SU-DHL-6 (cell line): Measurements from ENCODE around the gene PPP2R1A.

Experiments used
- H2AFZ ChIP-seq: fragments of 200-600 bp; sonication (generic); 2 replicates; pipeline ENCODE4 v1.6.1; 2014; ENCODE audit warnings: low read depth, mild to moderate bottlenecking, moderate library complexity, mixed read lengths, antibody characterized with exemption, low read length; ENCODE audit not compliant: severe bottlenecking
- H3F3A ChIP-seq: fragments of 200-600 bp; shearing (Covaris generic); 2 replicates; pipeline ENCODE4 v1.6.0; 2016; ENCODE audit warnings: antibody characterized with exemption, mild to moderate bottlenecking; ENCODE audit not compliant: insufficient read depth
- H3K27ac ChIP-seq: fragments of 200-600 bp; sonication (generic); 2 replicates; pipeline ENCODE4 v1.5.1; 2016; ENCODE audit warnings: low read depth, mild to moderate bottlenecking, low read length, moderate library complexity, mixed read lengths
- H3K27me3 ChIP-seq: fragments of 200-600 bp; sonication (generic), shearing (Covaris generic); 2 replicates; pipeline ENCODE4 v1.6.0; 2014; ENCODE audit warnings: mild to moderate bottlenecking, low read length
- H3K36me3 ChIP-seq: fragments of 200-600 bp; sonication (generic); 2 replicates; pipeline ENCODE4 v1.6.1; 2014; ENCODE audit warnings: mild to moderate bottlenecking, low read length, mixed read lengths
- H3K4me2 ChIP-seq: fragments of 300-600, 200-600 bp; shearing (Covaris generic), sonication (generic); 2 replicates; pipeline ENCODE4 v1.6.0; 2014; ENCODE audit warnings: low read length, low read depth, mild to moderate bottlenecking; ENCODE audit not compliant: poor library complexity, severe bottlenecking
- H3K4me3 ChIP-seq: fragments of 200-600 bp; sonication (generic); 2 replicates; pipeline ENCODE4 v1.5.1; 2014; ENCODE audit warnings: antibody characterized with exemption, low read length, mild to moderate bottlenecking, mixed read lengths; ENCODE audit not compliant: insufficient read depth, poor library complexity, severe bottlenecking
- H3K79me2 ChIP-seq: fragments of 200-600 bp; sonication (generic); 2 replicates; pipeline ENCODE4 v1.6.1; 2014; ENCODE audit warnings: mild to moderate bottlenecking, low read length, moderate library complexity; ENCODE audit not compliant: insufficient read depth
- H3K9ac ChIP-seq: fragments of 200-600 bp; sonication (generic); 2 replicates; pipeline ENCODE4 v1.7.0; 2014; ENCODE audit warnings: mild to moderate bottlenecking, low read length
- H3K9me2 ChIP-seq: fragments of 200-600 bp; sonication (generic); replicated peaks from 2 replicates; pipeline ENCODE4 v1.6.1; 2014; ENCODE audit warnings: low read length; ENCODE audit not compliant: insufficient read depth
- H3K9me3 ChIP-seq: fragments of 200-600 bp; sonication (generic); 2 replicates; pipeline ENCODE4 v1.6.1; 2014; ENCODE audit warnings: low read length, mixed read lengths; ENCODE audit not compliant: insufficient read depth
- H4K20me1 ChIP-seq: fragments of 200-600 bp; sonication (generic); 2 replicates; pipeline ENCODE4 v1.6.1; 2014; ENCODE audit warnings: low read depth, mild to moderate bottlenecking, antibody characterized with exemption, low read length, moderate library complexity, mixed read lengths
- EZH2phosphoT487 ChIP-seq: fragments of 200-600 bp; sonication (generic), shearing (Covaris generic); conservative IDR thresholded peaks from 2 replicates; pipeline ENCODE4 v1.6.1; 2018; ENCODE audit warnings: mild to moderate bottlenecking, antibody characterized with exemption, low read length, moderate library complexity, mixed read lengths
- TF ChIP-seq, protein P1 (sequence below): fragments of 200-600 bp; sonication (generic); IDR thresholded peaks from one replicate; pipeline ENCODE4 v1.5.1; 2017; ENCODE audit warnings: antibody characterized with exemption, mild to moderate bottlenecking, low read length, moderate library complexity; ENCODE audit not compliant: insufficient read depth, poor library complexity, severe bottlenecking

PPP2R1A gene

DNA sequence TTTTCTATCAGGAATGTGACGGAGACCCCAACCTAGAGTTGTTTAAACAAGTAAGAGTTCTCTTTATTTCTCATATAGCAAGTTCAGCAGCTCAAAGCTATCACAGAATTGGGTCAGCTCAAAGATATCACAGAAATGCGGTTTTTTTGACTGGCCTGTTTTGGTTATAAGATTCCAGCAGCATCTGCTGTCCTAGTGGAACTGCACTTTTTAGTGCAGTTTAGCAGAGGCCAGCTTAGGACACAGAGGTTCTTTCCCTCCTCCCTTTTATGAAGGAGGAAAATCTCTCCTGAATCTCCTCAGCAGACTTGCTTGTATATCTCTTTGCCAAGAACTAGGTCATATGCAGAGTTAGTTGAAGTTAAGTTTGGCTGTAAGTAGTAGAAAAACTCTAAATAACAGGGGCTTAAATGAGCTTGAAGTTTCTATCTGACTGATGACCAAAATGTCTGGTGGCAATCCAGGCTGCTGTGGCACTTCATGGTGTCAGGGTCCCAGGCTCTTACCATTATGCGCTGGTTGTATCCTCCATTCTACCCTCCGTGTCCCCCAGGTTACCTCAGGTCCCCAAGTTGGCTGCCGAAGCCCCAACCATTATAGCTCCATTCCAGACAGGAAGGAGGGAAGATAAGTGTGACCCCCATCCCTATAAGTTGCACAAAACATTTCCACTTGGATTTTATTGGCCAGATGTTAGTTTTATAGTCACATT, 6.6 kb downstream of the PPP2R1A start:
- H3K27me3 ChIP-seq: no peaks in the 10 kb centered on the region
- no peaks in the 10 kb centered on the region for H3K9me2 ChIP-seq
- no peak overlapping the region for H3K4me3 ChIP-seq
- no peak overlapping the region for H3K4me2 ChIP-seq
- H2AFZ ChIP-seq: no peak overlapping the region
- TF ChIP-seq, protein P1, sequence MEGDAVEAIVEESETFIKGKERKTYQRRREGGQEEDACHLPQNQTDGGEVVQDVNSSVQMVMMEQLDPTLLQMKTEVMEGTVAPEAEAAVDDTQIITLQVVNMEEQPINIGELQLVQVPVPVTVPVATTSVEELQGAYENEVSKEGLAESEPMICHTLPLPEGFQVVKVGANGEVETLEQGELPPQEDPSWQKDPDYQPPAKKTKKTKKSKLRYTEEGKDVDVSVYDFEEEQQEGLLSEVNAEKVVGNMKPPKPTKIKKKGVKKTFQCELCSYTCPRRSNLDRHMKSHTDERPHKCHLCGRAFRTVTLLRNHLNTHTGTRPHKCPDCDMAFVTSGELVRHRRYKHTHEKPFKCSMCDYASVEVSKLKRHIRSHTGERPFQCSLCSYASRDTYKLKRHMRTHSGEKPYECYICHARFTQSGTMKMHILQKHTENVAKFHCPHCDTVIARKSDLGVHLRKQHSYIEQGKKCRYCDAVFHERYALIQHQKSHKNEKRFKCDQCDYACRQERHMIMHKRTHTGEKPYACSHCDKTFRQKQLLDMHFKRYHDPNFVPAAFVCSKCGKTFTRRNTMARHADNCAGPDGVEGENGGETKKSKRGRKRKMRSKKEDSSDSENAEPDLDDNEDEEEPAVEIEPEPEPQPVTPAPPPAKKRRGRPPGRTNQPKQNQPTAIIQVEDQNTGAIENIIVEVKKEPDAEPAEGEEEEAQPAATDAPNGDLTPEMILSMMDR: no peak
- no peak for TF ChIP-seq EZH2phosphoT487
- H3K9ac ChIP-seq: no peak overlapping the region
- H3F3A ChIP-seq: no peaks in the 10 kb centered on the region
- H4K20me1 ChIP-seq: peaks cover 26% of the 10 kb centered on the region; the same call in 1 of the 2 replicates
- H3K36me3 ChIP-seq: peaks cover 12% of the 10 kb centered on the region; the same call in 1 of the 2 replicates
- H3K27ac ChIP-seq: no peak overlapping the region
- H3K79me2 ChIP-seq: peaks cover 96% of the 10 kb centered on the region
- H3K9me3 ChIP-seq: no peaks in the 10 kb centered on the region

DNA sequence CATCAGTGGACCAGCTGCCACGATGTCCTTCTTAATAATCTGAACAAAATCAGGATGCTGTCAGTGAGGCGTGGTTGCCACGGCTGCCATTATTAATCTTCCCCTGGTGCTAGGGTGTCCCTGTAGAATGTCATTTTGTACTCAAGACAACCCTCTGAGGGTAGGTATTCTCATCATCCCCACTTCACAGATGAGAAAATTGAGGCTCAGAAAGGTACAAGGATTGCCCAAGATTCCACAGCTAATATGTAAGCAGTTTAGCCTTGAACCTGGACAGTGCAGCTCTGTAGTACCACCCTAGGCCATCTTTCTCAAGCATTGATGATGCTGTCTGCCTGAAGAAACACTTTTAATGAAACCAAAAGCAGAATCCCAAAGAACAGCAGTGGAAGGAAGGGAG, 8.1 kb downstream of the PPP2R1A start:
- Histone ChIP-seq H3K4me3 (no peak overlapping the region), H3K36me3 (peaks cover 15% of the 10 kb centered on the region), H3K4me2 (no peak overlapping the region), H3F3A (no peaks in the 10 kb centered on the region), H3K9ac (no peak overlapping the region), H3K27ac (no peak overlapping the region), H3K9me2 (no peaks in the 10 kb centered on the region), H4K20me1 (peaks cover 28% of the 10 kb centered on the region; the same call in 1 of the 2 replicates), H3K27me3 (no peaks in the 10 kb centered on the region), H3K79me2 (peaks cover 91% of the 10 kb centered on the region), H2AFZ (no peak overlapping the region), H3K9me3 (no peaks in the 10 kb centered on the region)
- TF ChIP-seq EZH2phosphoT487: no peak
- TF ChIP-seq, protein P1: no peak

DNA sequence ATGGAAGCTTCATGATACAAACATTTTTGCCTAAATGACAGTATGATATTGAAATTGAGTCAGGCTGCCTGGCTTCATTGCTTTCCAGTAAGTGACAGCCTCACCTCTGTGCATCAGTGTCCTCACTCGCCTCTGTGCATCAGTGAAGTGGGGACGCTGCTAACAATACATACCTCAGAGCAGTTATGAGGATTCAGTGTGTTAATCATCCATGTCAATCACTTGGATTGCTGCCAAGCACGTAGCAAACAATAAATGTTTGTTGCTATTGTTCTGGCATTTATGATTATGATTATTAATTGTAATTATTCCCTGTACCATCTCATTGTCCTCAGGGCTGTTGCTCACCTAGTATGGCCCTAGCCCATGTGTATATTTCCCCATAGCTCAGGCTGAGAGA, 8.8 kb downstream of the PPP2R1A start:
- TF ChIP-seq, protein P1: no peak
- TF ChIP-seq EZH2phosphoT487: no peak
- peaks cover 28% of the 10 kb centered on the region; the same call in 1 of the 2 replicates for H4K20me1 ChIP-seq
- H3K27me3 ChIP-seq: no peaks in the 10 kb centered on the region
- H3K9me3 ChIP-seq: no peaks in the 10 kb centered on the region
- no peak overlapping the region for H2AFZ ChIP-seq
- no peaks in the 10 kb centered on the region for H3F3A ChIP-seq
- H3K4me3 ChIP-seq: no peak overlapping the region
- peaks cover 16% of the 10 kb centered on the region; the same call in 1 of the 2 replicates for H3K36me3 ChIP-seq
- no peak overlapping the region for H3K27ac ChIP-seq
- H3K9me2 ChIP-seq: no peaks in the 10 kb centered on the region
- no peak overlapping the region for H3K4me2 ChIP-seq
- H3K9ac ChIP-seq: no peak overlapping the region
- peaks cover 86% of the 10 kb centered on the region for H3K79me2 ChIP-seq
